ENCODE measurements around the gene SLC12A8. TPM values are rescaled to one million over a fixed set of nuclear protein-coding genes. Genes with fewer than 3 reads are reported as not detected.
A peak's percentile ranks its signal among the peaks of the same experiment; 100 is the strongest.

Gene SLC12A8
- total RNA-seq, 6 experiments from 2014 or later, result 8.5 to 23.4 (median 20.3) TPM

- no peak overlapping the region for H3K27ac ChIP-seq
- no peaks in the 10 kb centered on the region for H3K4me1 ChIP-seq
- no peaks in the 10 kb centered on the region for H3K36me3 ChIP-seq
- H3K27me3 ChIP-seq, result no peaks in the 10 kb centered on the region
- ATAC-seq (peak in 2 of 4 donors; percentile 11 to 30), DNase-seq (no peak)
- H3K4me3 ChIP-seq, result no peak overlapping the region
- TF ChIP-seq POLR2A (IDR thresholded peaks at IDR 0.05) (no peak), CTCF (IDR thresholded peaks at IDR 0.05) (no peak)
- WGBS (ENCODE audit: insufficient coverage, low coverage, low lambda C conversion rate, missing lambda C conversion rate), result 77% methylated on average over 2 of the region's 3 CpGs
- H3K9me3 ChIP-seq, result no peaks in the 10 kb centered on the region
- intact Hi-C loops (cut with DNase I), result no loop called here
Observed at GRCh38 chr3:125075738-125076137, 136.8 kb downstream of the SLC12A8 start.

GRCh38 chr3:125073390-125073905, 139.1 kb downstream of the SLC12A8 start:
- H3K9me3 ChIP-seq, result no peaks in the 10 kb centered on the region
- H3K4me1 ChIP-seq, result no peaks in the 10 kb centered on the region
- H3K36me3 ChIP-seq, result no peaks in the 10 kb centered on the region
- no peaks in the 10 kb centered on the region for H3K27me3 ChIP-seq
- WGBS (ENCODE audit: insufficient coverage, low coverage, low lambda C conversion rate, missing lambda C conversion rate), result 82% methylated on average over 3 of the region's 7 CpGs
- intact Hi-C loops (cut with DNase I), result no loop called here
- DNase-seq (no peak), ATAC-seq (no peak)
- H3K4me3 ChIP-seq, result no peak overlapping the region
- TF ChIP-seq POLR2A (IDR thresholded peaks at IDR 0.05) (no peak), CTCF (IDR thresholded peaks at IDR 0.05) (no peak)
- no peak overlapping the region for H3K27ac ChIP-seq

- Histone ChIP-seq H3K4me3 (no peak overlapping the region), H3K36me3 (no peaks in the 10 kb centered on the region), H3K27me3 (no peaks in the 10 kb centered on the region), H3K9me3 (no peaks in the 10 kb centered on the region), H3K27ac (no peak overlapping the region), H3K4me1 (no peaks in the 10 kb centered on the region)
- intact Hi-C loops (cut with DNase I), result no loop called here
- DNase-seq (no peak), ATAC-seq (no peak)
- 100% methylated on average over 4 of the region's 4 CpGs for WGBS (ENCODE audit: insufficient coverage, low coverage, low lambda C conversion rate, missing lambda C conversion rate)
- TF ChIP-seq POLR2A (IDR thresholded peaks at IDR 0.05) (no peak), CTCF (IDR thresholded peaks at IDR 0.05) (no peak)
Observed at GRCh38 chr3:125072749-125073389, 139.7 kb downstream of the SLC12A8 start.

- H3K27ac ChIP-seq, result no peak overlapping the region
- TF ChIP-seq POLR2A (IDR thresholded peaks at IDR 0.05) (no peak), CTCF (IDR thresholded peaks at IDR 0.05) (no peak)
- DNase-seq, result no peak
- intact Hi-C loops (cut with DNase I), result no loop called here
- no peaks in the 10 kb centered on the region for H3K36me3 ChIP-seq
- no peak for ATAC-seq
- H3K27me3 ChIP-seq, result no peaks in the 10 kb centered on the region
- H3K9me3 ChIP-seq, result no peaks in the 10 kb centered on the region
- no peaks in the 10 kb centered on the region for H3K4me1 ChIP-seq
- no peak overlapping the region for H3K4me3 ChIP-seq
Observed at GRCh38 chr3:125072301-125072700, 140.2 kb downstream of the SLC12A8 start.

Measured in right lobe of liver (tissue), 6 donors.